Measurements from ENCODE around the gene ANAPC13.

Gene ANAPC13

DNA sequence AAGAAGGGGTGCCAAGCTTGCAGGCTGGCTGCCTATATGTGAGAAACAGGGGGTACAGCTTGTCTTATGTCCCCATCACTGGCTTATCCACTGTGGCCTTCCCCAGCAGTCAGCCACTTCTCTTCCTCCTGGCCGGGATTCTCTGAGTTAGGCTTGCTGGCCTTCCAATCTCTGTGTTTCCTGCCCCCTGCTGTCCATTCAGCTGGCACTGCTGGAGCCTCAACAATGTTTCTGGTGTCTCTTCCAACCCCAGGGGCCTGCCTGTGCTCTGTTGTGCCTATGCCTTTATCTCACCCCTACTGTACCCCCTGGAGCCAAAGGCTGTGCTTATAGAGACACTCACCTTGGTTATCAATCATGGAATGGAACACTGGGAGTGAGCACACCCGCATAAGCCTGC lies 36.5 kb downstream of the ANAPC13 start:
- DNase-seq (ENCODE audit: low spot score), result no peak

DNA sequence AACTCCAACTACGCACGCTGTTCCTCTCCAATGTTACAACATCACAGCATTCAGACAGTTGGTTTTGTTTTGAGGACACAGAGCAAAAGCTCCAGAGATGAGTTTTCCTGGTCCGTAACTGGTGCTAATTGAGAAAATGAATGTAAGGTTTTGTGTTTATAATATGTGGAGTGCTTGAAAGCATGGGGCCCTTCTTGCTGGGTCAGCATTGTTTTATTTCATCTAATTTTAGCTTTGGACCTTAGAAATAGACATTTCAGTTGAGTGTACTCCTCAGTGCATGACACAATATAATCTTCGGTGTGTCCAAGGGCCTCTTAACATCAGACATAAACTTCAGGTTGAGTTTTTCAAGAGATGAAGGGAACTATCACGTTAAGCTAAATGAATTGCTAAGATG lies 37.1 kb downstream of the ANAPC13 start:
- no peak for DNase-seq (ENCODE audit: low spot score)

DNA sequence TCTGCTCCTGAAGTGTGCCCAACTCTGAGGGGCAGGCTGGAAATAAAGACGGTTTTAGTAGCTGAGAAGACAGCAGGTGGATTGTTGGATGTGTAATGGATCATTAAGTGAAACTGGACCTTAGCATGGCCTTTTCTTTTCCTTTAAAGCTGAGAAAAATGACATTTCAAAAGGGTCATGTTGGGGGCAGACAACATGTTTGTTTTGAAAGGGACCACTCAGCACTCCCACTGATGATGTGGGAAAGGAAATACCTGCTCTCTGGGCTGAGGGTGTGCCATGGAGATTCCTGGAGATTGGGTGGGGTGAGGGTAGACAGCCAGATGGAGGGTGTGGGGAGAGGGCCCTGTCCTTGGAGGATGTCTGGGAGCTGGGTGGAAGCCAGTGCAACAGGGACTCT lies 38.4 kb downstream of the ANAPC13 start:
- no peak for DNase-seq (ENCODE audit: low spot score)

DNA sequence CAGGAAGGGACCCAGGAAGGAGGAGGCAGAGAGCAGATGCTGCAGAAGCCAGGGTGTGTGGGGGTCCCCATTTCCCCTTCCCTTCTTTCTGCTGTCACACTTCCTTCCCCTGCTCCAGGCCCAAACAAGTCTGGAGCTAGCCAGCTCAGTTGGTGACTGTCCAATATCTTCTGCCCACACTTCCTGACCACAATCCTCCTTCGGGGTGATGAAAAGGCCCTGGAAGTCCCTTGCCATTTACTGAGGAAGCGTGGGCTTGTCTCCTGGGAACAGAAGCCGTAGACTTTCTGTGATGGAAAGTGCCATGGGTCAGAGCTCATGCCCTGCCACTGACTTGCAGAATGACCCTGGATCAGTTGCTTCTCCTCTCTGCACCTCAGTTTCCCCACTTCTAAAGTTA lies 39.0 kb downstream of the ANAPC13 start:
- DNase-seq (ENCODE audit: low spot score), result no peak

DNA sequence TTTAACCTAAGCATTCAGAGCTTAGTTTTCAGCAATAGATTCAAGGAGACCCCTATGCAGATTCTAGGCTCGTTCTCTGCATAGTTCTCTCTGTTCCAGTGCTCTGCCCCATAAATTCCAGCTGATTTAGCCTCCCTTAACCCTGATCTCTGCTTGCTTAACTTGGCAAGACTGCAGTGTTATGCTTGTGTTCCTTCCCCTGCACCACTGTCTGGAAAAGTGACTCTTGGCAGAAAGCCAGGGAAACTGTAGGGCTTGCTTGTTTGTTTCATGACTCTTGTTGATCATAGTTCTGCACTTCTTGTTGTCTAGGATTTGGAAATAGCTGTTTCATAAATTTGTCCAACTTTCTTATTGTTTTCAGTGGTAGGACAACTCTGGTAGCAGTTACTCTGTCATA lies 40.1 kb downstream of the ANAPC13 start:
- peak; percentile 14 for DNase-seq (ENCODE audit: low spot score)

DNA sequence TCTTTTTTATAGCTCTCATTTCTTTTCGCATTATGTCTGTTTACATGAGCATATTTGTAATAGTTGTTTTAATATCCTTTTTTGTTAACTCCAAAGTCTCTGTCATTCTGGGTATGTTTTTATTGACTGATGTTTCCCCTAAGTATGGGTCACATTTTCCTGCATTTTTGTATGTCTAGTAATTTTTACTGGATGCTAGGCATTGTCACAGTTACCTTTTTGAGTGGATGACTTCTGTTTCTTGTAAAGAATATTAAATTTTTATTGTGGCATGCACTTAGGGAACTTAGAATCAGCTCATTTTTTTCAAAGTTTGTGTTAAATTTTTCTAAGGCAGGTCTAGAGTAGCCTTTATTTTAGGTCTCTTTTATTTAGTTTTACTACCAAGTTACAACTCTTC lies 40.7 kb downstream of the ANAPC13 start:
- no peak for DNase-seq (ENCODE audit: low spot score)

DNA sequence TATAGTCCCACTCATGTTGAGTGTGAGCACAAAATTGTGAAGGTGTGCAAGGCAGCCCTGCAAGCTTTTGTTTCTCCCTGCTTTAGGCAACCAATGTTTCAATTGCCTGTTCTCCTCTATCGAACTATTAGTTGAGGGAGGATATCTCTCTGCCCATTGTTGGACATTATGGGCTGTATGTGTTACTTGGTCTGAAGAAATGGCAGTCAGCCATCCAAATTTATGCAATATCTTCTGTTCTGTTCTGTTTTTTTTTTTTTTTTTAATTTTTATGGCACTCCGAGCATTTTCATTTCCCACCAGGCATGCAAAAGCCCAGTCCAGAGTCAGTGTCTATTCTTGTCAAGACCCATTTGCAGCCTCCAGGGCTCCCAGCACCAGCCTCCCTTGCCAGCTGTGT lies 44.0 kb downstream of the ANAPC13 start:
- no peak for DNase-seq (ENCODE audit: low spot score)

DNA sequence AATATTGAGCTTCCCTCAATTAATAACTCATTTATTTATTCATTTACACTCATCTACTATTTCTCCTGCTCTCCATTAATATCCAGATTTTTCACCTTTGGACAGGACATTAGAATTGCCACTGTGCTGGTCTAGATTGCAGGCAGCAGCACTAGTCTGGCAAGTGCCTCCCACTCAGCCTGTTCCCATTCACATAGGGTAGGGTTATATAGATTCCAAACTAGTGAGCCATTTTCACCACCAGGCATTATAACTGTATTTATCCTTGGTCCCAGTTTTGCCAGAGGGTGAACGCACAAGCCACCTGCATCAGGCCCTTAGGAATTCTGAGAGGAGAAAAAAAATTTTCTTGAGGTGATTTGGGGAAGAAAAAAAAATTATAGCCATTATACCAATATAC lies 44.5 kb downstream of the ANAPC13 start:
- DNase-seq (ENCODE audit: low spot score), result no peak

DNA sequence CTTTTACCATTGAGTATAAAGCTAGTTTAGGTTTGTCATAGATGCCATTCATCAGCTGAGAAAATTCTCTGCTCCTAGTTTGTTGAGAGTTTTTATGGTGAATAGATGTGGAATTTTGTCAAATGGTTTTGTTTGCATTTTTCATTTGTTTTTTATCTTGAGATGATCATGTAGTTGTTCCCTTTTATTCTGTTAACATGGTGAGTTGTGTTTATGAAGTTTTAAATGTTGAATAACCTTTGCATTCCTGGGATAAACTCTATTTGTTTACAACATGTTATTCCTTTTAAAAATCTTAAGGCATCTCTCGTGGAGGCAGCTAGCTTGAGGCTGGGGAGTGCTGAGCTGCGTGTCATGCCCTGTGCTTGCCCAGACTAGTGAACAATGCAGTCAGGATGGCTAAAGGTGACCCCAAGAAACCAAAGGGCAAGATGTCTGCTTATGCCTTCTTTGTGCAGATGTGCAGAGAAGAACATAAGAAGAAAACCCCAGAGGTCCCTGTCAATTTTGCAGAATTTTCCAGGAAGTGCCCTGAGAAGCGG lies 48.5 kb downstream of the ANAPC13 start:
- no peak for DNase-seq (ENCODE audit: low spot score)

DNA sequence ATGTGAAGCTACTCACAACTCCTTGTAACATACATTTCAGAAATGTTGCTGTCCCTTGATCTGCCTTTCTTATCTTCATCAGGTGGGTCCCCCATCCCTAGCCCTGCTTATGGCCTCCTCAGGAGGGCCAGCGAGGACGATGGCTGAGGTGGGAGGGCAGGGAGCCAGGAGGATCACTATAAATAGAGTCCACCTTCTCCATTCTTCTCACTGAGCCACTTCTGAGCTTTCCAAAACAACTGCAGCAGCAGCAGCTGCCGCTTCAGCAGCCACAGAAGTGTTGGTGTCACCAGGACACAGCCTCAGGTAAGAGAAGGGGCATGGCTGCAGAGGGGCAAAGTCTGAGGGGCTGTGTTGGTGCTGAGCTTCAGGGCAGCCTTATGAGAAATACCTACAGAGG lies 53.5 kb downstream of the ANAPC13 start:
- no peak for DNase-seq (ENCODE audit: low spot score)

DNA sequence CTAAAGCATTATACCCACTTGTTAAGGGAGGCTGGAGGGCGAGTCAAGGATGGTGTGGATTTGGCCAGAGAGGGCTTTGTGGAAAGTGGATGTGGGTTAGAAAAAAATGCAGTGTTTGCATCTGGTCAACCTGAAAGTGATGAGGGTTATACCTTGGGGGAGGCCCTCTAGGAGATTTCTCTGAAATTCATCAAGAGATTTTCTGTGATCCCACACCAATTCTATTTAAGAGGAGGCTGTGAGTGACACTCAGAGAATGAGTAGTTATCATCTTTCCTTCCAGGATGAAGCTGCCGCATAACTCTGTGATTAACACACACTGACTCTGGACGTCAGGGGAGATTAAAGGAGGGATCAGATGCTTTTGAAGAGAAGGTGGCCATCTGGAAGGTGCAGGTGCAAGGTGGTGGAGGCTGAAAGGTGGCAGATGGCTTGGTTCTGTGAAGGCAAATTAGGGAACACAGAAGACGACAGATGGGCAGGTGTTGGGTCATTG lies 54.8 kb downstream of the ANAPC13 start:
- DNase-seq (ENCODE audit: low spot score), result no peak

DNA sequence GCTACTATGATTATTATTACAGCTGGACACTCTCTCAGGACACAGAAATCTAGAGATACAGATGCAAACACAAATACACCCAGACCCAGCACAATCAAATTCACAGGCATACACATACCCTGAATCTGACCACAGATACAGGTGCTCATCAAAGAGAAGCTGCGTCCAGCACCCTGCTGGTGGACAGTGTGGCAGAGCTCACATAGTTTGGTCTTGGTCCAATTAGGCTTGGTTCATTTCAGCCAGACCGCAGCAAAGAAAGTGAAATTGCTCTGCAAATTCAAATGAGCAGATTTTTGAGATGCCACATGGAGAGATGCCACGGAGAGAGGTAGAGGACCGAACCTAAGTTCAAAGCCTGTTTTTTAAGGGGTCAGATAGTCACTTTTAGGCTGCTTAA lies 55.6 kb downstream of the ANAPC13 start:
- DNase-seq (ENCODE audit: low spot score), result no peak

DNA sequence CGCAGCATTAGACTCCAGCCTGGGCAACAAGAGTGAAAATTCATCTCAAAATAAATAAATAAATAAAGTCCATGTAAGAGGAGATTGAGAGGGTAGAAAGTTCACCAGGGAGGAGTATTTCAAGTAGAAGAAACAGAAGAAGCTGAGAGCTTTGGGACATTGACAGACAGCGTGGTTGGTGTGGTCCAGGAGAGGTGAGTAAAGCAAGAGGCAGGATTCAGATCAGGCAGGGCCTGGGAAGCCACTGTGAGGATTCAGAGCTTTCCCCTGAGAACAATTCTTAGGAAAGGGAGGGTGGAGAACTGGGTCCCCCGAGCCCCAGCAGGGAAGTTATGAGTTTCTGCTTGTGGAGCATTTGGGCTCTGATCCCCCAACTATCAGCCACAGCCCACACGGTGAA lies 57.4 kb downstream of the ANAPC13 start:
- no peak for DNase-seq (ENCODE audit: low spot score)
